Right atrium auricular region (tissue), 2 donors: Measurements from ENCODE around the gene TRIO. TPM values are rescaled to one million over a fixed set of nuclear protein-coding genes. Genes with fewer than 3 reads are reported as not detected.

Experiments
- DNase-seq: peaks from one replicate; pipeline ENCODE4 v3.0.0-alpha.2; 2019; ENCODE audit warnings: low spot score
- H3K27ac ChIP-seq, 2 donors: fragments of 200-600 bp; sonication (generic); 1 replicate in 1 of 2; 2 replicates in 1 of 2; pipeline ENCODE4 v1.5.1; 2016 to 2019
- H3K27me3 ChIP-seq, 2 donors: fragments of 200-600 bp; sonication (generic); one replicate each; pipeline versions ENCODE4 v1.5.1 to v1.6.0; 2017 to 2019
- H3K36me3 ChIP-seq: fragments of 200-600 bp; sonication (generic); one replicate; pipeline ENCODE4 v1.5.1; 2016
- H3K4me1 ChIP-seq, 2 donors: fragments of 200-600 bp; sonication (generic); one replicate each; pipeline versions ENCODE4 v1.5.1 to v1.6.0; 2017 to 2019
- H3K4me3 ChIP-seq, 2 donors: fragments of 200-600 bp; sonication (generic); 1 replicate in 1 of 2; 2 replicates in 1 of 2; pipeline ENCODE4 v1.5.1; 2017 to 2019; ENCODE audit warnings: mild to moderate bottlenecking in 1 of 2, moderate library complexity in 1 of 2
- H3K9me3 ChIP-seq, 2 donors: fragments of 200-600 bp; sonication (generic); one replicate each; pipeline ENCODE4 v1.5.1; 2019
- CTCF ChIP-seq, 2 donors: fragments of 200-600 bp; sonication (generic); IDR thresholded peaks; one replicate each; pipeline ENCODE4 v1.5.1; 2019; ENCODE audit warnings: antibody characterized with exemption in 2 of 2
- total RNA-seq, 2 donors: library from RNA; depleted of rRNA; stranded (reverse); fragments of >200 nt; gene quantifications; one replicate each; pipeline ENCODE4 v1.1.0, GENCODE V29; 2016

Gene TRIO
- total RNA-seq, 2 donors from 2014 or later: 51.6 to 67.0 TPM

DNA sequence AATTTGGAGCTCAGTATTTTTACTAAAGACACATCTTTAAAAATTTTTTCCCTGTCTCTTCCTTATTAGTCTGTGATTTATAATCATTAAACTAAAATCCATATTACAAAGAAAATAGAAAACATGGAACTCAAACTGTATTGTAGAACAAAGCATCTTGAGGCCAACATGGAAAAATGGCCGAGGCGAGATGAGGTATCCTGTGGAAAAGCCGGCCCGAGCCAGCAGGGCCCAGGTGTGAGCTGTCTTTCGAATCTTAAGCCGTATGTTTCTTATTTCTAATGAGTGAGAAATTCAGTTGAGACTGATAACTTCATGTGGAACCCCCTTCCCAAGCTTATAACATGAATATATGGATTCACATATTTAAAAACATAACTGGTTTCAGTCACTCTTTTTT, 268.1 kb downstream of the TRIO start:
- Histone ChIP-seq H3K27me3 (no peaks in the 10 kb centered on the region), H3K36me3 (peaks cover 22% of the 10 kb centered on the region), H3K9me3 (no peaks in the 10 kb centered on the region), H3K4me3 (no peak overlapping the region), H3K27ac (peak overlapping the region in 1 of 2 donors; percentile 50), H3K4me1 (peaks cover 0 to 18% of the 10 kb centered on the region in 2 donors)
- no peak for DNase-seq
- no peak for TF ChIP-seq CTCF (IDR thresholded peaks at IDR 0.05)

DNA sequence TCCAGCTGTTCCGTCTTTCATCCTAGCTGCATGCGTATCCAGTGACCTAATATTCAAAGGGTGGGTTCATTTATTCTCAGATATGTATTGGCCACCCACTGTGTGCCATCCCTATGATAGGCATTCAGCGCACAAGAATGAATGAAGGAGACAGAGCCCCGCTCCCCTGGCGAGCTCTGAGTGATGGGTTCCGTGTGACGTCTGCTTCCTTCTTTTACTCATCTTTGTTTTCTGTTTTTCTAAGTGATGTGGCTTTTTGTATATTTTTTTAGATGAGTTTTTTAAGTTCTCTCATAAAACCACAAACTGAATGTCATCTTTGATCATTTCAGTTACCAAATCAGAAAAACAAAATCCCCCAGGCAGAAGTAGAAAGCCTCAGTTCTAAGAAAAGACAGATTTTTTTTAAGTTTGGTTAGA, 270.2 kb downstream of the TRIO start:
- Histone ChIP-seq H3K27ac (no peak overlapping the region), H3K36me3 (peaks cover 14% of the 10 kb centered on the region), H3K4me3 (no peak overlapping the region), H3K4me1 (peaks cover 0 to 1% of the 10 kb centered on the region in 2 donors), H3K27me3 (no peaks in the 10 kb centered on the region), H3K9me3 (no peaks in the 10 kb centered on the region)
- TF ChIP-seq CTCF (IDR thresholded peaks at IDR 0.05): no peak
- no peak for DNase-seq

GRCh38 chr5:14414007-14414406, 270.9 kb downstream of the TRIO start:
- Histone ChIP-seq H3K4me3 (no peak overlapping the region), H3K4me1 (no peaks in the 10 kb centered on the region), H3K27ac (no peak overlapping the region), H3K9me3 (no peaks in the 10 kb centered on the region), H3K27me3 (no peaks in the 10 kb centered on the region), H3K36me3 (peaks cover 18% of the 10 kb centered on the region)
- DNase-seq: no peak
- no peak for TF ChIP-seq CTCF (IDR thresholded peaks at IDR 0.05)

DNA sequence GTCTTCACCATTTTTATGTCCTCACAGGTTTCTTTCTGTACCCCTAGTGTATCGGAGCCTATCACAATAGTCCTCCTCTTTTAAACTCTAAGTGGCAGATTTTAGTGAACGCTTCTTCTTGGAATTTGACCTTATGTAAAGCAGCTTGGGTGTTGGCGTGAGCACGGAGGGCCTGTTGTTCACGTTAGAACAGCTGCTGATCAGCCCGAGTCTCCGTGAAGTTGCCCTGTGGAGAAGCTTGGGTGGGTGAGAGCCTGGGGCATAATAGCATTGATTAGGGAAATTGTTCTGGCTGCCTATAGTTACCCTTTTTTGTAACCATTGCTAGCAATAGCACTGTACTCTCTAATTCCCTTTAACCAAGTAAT, 271.5 kb downstream of the TRIO start:
- DNase-seq: no peak
- no peaks in the 10 kb centered on the region for H3K4me1 ChIP-seq
- TF ChIP-seq CTCF (IDR thresholded peaks at IDR 0.05): no peak
- H3K27ac ChIP-seq: no peak overlapping the region
- H3K9me3 ChIP-seq: no peaks in the 10 kb centered on the region
- peaks cover 21% of the 10 kb centered on the region for H3K36me3 ChIP-seq
- no peaks in the 10 kb centered on the region for H3K27me3 ChIP-seq
- no peak overlapping the region for H3K4me3 ChIP-seq

DNA sequence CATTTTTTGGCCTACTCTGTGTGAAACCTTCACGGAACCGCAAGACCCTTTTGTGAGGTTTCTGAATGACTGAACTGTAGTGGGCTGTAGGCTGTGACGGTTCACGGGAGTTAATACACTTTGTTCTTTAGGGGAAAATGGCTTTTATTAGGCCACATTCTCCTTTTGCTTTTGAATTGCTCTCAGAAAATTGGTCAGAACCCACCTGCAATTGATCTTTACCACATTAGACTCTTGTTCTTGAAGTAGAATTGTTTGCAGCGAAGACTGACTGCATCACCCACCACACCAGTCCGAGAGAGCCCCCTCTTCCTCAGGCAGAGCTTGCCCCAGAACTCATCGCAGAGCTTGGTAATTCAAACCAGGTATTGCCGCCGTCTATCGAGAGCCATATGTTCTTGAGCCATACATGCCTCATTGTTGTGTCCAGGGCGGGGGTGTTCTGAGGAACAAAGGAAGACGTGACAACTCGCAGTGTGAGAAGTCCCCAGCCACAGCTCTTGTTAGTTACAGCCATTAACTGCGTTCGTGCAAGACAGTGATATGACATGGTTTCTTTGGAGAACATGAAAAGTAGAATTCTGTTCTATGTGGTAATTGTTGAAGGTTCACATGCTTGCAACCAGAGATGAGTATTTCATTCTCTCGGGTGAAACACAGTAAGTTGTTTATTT, 272.0 kb downstream of the TRIO start:
- no peak overlapping the region for H3K4me3 ChIP-seq
- H3K36me3 ChIP-seq: peaks cover 26% of the 10 kb centered on the region
- H3K9me3 ChIP-seq: no peaks in the 10 kb centered on the region
- no peak for DNase-seq
- no peak overlapping the region for H3K27ac ChIP-seq
- H3K27me3 ChIP-seq: no peaks in the 10 kb centered on the region
- no peaks in the 10 kb centered on the region for H3K4me1 ChIP-seq
- no peak for TF ChIP-seq CTCF (IDR thresholded peaks at IDR 0.05)

- H3K27ac ChIP-seq: no peak overlapping the region
- no peaks in the 10 kb centered on the region for H3K27me3 ChIP-seq
- peaks cover 31% of the 10 kb centered on the region for H3K36me3 ChIP-seq
- no peak for TF ChIP-seq CTCF (IDR thresholded peaks at IDR 0.05)
- DNase-seq: no peak
- no peak overlapping the region for H3K4me3 ChIP-seq
- no peaks in the 10 kb centered on the region for H3K9me3 ChIP-seq
- H3K4me1 ChIP-seq: no peaks in the 10 kb centered on the region
Observed at GRCh38 chr5:14415698-14416074, 272.5 kb downstream of the TRIO start.
